SK-N-MC (cell line): ENCODE data around the gene PAX5.

Source experiments
- DNase-seq: peaks from one replicate; pipeline ENCODE4 v3.0.0-alpha.2; 2011; ENCODE audit warnings: low read depth, low spot score
- H3K27ac ChIP-seq: fragments of 200-600 bp; sonication (generic); 2 replicates; pipeline ENCODE4 v1.5.1; 2016; ENCODE audit warnings: mixed run types
- H3K36me3 ChIP-seq: fragments of 200-600 bp; sonication (generic); 2 replicates; pipeline ENCODE4 v1.6.1; 2017; ENCODE audit warnings: antibody characterized with exemption, low read length, mixed read lengths; ENCODE audit not compliant: insufficient read depth
- H3K4me3 ChIP-seq: fragments of 200-600 bp; sonication (generic); 2 replicates; pipeline ENCODE4 v1.5.1; 2016
- H3K9ac ChIP-seq: fragments of 200-600 bp; sonication (generic); 2 replicates; pipeline ENCODE4 v1.8.0; 2017; ENCODE audit warnings: mixed run types, mixed read lengths; ENCODE audit not compliant: insufficient read length
- H3K9me3 ChIP-seq: fragments of 200-600 bp; sonication (generic); 2 replicates; pipeline ENCODE4 v1.6.1; 2017; ENCODE audit warnings: low read depth, mild to moderate bottlenecking, antibody characterized with exemption, low read length, moderate library complexity, mixed read lengths
- EZH2 ChIP-seq: fragments of 200-600 bp; sonication (generic); IDR thresholded peaks from one replicate; pipeline ENCODE4 v1.6.1; 2017; ENCODE audit warnings: antibody characterized with exemption
- FOXP2 ChIP-seq: optimal IDR thresholded peaks from 2 replicates; pipeline ENCODE3; 2011; ENCODE audit warnings: mild to moderate bottlenecking, moderate library complexity; ENCODE audit not compliant: insufficient read depth; ENCODE audit errors: extremely low read length, control extremely low read depth
- POLR2AphosphoS5 ChIP-seq: IDR thresholded peaks from 2 replicates; pipeline ENCODE4 v1.6.1; 2012; ENCODE audit warnings: mild to moderate bottlenecking, low read depth, low read length, borderline replicate concordance

Gene PAX5

GRCh38 chr9:36868586-36869282, 165.3 kb downstream of the PAX5 start:
- H3K4me3 ChIP-seq: no peak overlapping the region
- H3K9me3 ChIP-seq: no peaks in the 10 kb centered on the region
- H3K36me3 ChIP-seq: no peaks in the 10 kb centered on the region
- no peak for TF ChIP-seq EZH2
- no peak for TF ChIP-seq FOXP2
- TF ChIP-seq POLR2AphosphoS5: no peak
- no peak overlapping the region for H3K9ac ChIP-seq
- no peak overlapping the region for H3K27ac ChIP-seq
- DNase-seq: no peak

GRCh38 chr9:36867672-36868471, 166.2 kb downstream of the PAX5 start:
- TF ChIP-seq FOXP2: no peak
- TF ChIP-seq EZH2: no peak
- TF ChIP-seq POLR2AphosphoS5: no peak
- Histone ChIP-seq H3K9ac (no peak overlapping the region), H3K27ac (no peak overlapping the region), H3K9me3 (no peaks in the 10 kb centered on the region), H3K4me3 (no peak overlapping the region), H3K36me3 (no peaks in the 10 kb centered on the region)
- no peak for DNase-seq

- no peak for DNase-seq
- Histone ChIP-seq H3K36me3 (no peaks in the 10 kb centered on the region), H3K9ac (no peak overlapping the region), H3K4me3 (no peak overlapping the region), H3K9me3 (no peaks in the 10 kb centered on the region), H3K27ac (no peak overlapping the region)
- TF ChIP-seq FOXP2: no peak
- no peak for TF ChIP-seq EZH2
- TF ChIP-seq POLR2AphosphoS5: no peak
Measured at GRCh38 chr9:36867241-36867640, 166.8 kb downstream of the PAX5 start.

- no peaks in the 10 kb centered on the region for H3K36me3 ChIP-seq
- no peak overlapping the region for H3K27ac ChIP-seq
- H3K9ac ChIP-seq: no peak overlapping the region
- DNase-seq: no peak
- TF ChIP-seq EZH2: no peak
- no peak for TF ChIP-seq POLR2AphosphoS5
- TF ChIP-seq FOXP2: no peak
- no peak overlapping the region for H3K4me3 ChIP-seq
- no peaks in the 10 kb centered on the region for H3K9me3 ChIP-seq
Measured at GRCh38 chr9:36866840-36867239, 167.2 kb downstream of the PAX5 start.

GRCh38 chr9:36865731-36866635, 168.1 kb downstream of the PAX5 start:
- Histone ChIP-seq H3K36me3 (no peaks in the 10 kb centered on the region), H3K9me3 (no peaks in the 10 kb centered on the region), H3K9ac (no peak overlapping the region), H3K4me3 (no peak overlapping the region), H3K27ac (no peak overlapping the region)
- no peak for DNase-seq
- TF ChIP-seq FOXP2 (no peak), EZH2 (no peak), POLR2AphosphoS5 (no peak)

- Histone ChIP-seq H3K4me3 (no peak overlapping the region), H3K9me3 (no peaks in the 10 kb centered on the region), H3K36me3 (no peaks in the 10 kb centered on the region), H3K27ac (no peak overlapping the region), H3K9ac (no peak overlapping the region)
- TF ChIP-seq POLR2AphosphoS5 (no peak), EZH2 (no peak), FOXP2 (no peak)
- DNase-seq: no peak
Measured at GRCh38 chr9:36864491-36865410, 169.3 kb downstream of the PAX5 start.

GRCh38 chr9:36862206-36863145, 171.6 kb downstream of the PAX5 start:
- no peak overlapping the region for H3K27ac ChIP-seq
- DNase-seq: no peak
- TF ChIP-seq POLR2AphosphoS5 (no peak), FOXP2 (no peak), EZH2 (no peak)
- H3K4me3 ChIP-seq: no peak overlapping the region
- H3K9me3 ChIP-seq: no peaks in the 10 kb centered on the region
- no peak overlapping the region for H3K9ac ChIP-seq
- no peaks in the 10 kb centered on the region for H3K36me3 ChIP-seq
